ENCODE measurements around the gene KIFAP3. TPM values are rescaled to one million over a fixed set of nuclear protein-coding genes. Genes with fewer than 3 reads are reported as not detected.
"Not testable (repeated sequence)": the region's sequence is repeated elsewhere in the genome, so short reads cannot be mapped to it uniquely, and the experiment has no call there.

KIFAP3 gene
- total and polyA plus RNA-seq, 7 donors = 9.2 to 25.7 (median 21.6) TPM

GRCh38 chr1:170064821-170065220 is 9.7 kb downstream of the KIFAP3 start:
- Histone ChIP-seq H3K27me3 (ENCODE audit: insufficient read depth in 3 of 3, low read length in 2 of 3) (no peaks in the 10 kb centered on the region), H3K27ac (no peak overlapping the region), H3K9me3 (no peaks in the 10 kb centered on the region), H3K36me3 (ENCODE audit: insufficient read depth in 1 of 2, low read depth in 1 of 2) (no peaks in the 10 kb centered on the region), H3K4me3 (no peak overlapping the region), H3K4me1 (no peaks in the 10 kb centered on the region)
- no peak for TF ChIP-seq CTCF (IDR thresholded peaks at IDR 0.05)
- intact Hi-C loops (cut with DNase I) = no loop called here
- WGBS, 3 donors = 82 to 90% (median 86%) methylated on average over 1 of the region's 1 CpG
- ATAC-seq = no peak
- DNase-seq = no peak

GRCh38 chr1:170063109-170063826 is 11.2 kb downstream of the KIFAP3 start:
- intact Hi-C loops (cut with DNase I) = no loop called here
- no peak overlapping the region for H3K27ac ChIP-seq
- no peak overlapping the region for H3K4me3 ChIP-seq
- H3K4me1 ChIP-seq = no peaks in the 10 kb centered on the region
- H3K27me3 ChIP-seq (ENCODE audit: insufficient read depth in 3 of 3, low read length in 2 of 3) = no peaks in the 10 kb centered on the region
- no peaks in the 10 kb centered on the region for H3K36me3 ChIP-seq (ENCODE audit: insufficient read depth in 1 of 2, low read depth in 1 of 2)
- ATAC-seq = no peak
- no peak for TF ChIP-seq CTCF (IDR thresholded peaks at IDR 0.05)
- no peak for DNase-seq
- no peaks in the 10 kb centered on the region for H3K9me3 ChIP-seq
- 94 to 95% (median 94%) methylated on average over 5 of the region's 5 CpGs for WGBS, 3 donors

- H3K4me3 ChIP-seq; ATAC-seq; H3K9me3 ChIP-seq; H3K4me1 ChIP-seq; H3K27ac ChIP-seq; DNase-seq; H3K36me3 ChIP-seq (ENCODE audit: insufficient read depth in 1 of 2, low read depth in 1 of 2); H3K27me3 ChIP-seq (ENCODE audit: insufficient read depth in 3 of 3, low read length in 2 of 3); intact Hi-C loops (cut with DNase I): not testable (repeated sequence)
- WGBS, 3 donors = 92 to 99% (median 95%) methylated on average over 4 of the region's 4 CpGs
Observed at GRCh38 chr1:170061676-170062075, 12.8 kb downstream of the KIFAP3 start.

- intact Hi-C loops (cut with DNase I); H3K36me3 ChIP-seq (ENCODE audit: insufficient read depth in 1 of 2, low read depth in 1 of 2); H3K4me3 ChIP-seq; H3K4me1 ChIP-seq; ATAC-seq; H3K27me3 ChIP-seq (ENCODE audit: insufficient read depth in 3 of 3, low read length in 2 of 3); H3K27ac ChIP-seq; DNase-seq; H3K9me3 ChIP-seq: not testable (repeated sequence)
- 81 to 86% (median 83%) methylated on average over 2 of the region's 3 CpGs for WGBS, 3 donors
Observed at GRCh38 chr1:170060015-170060520, 14.4 kb downstream of the KIFAP3 start.

GRCh38 chr1:170049176-170049800 is 25.2 kb downstream of the KIFAP3 start:
- ATAC-seq (no peak), DNase-seq (peak in 1 of 2 donors; percentile 11)
- TF ChIP-seq CTCF (IDR thresholded peaks at IDR 0.05) = no peak
- Histone ChIP-seq H3K4me3 (no peak overlapping the region), H3K36me3 (ENCODE audit: insufficient read depth in 1 of 2, low read depth in 1 of 2) (peaks cover 2 to 27% of the 10 kb centered on the region in 2 donors), H3K27ac (no peak overlapping the region), H3K27me3 (ENCODE audit: insufficient read depth in 3 of 3, low read length in 2 of 3) (no peaks in the 10 kb centered on the region), H3K9me3 (peaks cover 5% of the 10 kb centered on the region), H3K4me1 (no peaks in the 10 kb centered on the region)
- intact Hi-C loops (cut with DNase I) = no loop called here
- WGBS, 3 donors = 82 to 94% (median 90%) methylated on average over 3 of the region's 3 CpGs

All from psoas muscle (tissue), 8 donors.